DMS79 treated with DMSO at 0.1 percent for 48 hours (cell line): ENCODE data around the gene JARID2.

Source experiments
- DNase-seq: peaks from one replicate; lab custom pipeline; 2025; lab: John Stamatoyannopoulos, UW

Gene JARID2

DNA sequence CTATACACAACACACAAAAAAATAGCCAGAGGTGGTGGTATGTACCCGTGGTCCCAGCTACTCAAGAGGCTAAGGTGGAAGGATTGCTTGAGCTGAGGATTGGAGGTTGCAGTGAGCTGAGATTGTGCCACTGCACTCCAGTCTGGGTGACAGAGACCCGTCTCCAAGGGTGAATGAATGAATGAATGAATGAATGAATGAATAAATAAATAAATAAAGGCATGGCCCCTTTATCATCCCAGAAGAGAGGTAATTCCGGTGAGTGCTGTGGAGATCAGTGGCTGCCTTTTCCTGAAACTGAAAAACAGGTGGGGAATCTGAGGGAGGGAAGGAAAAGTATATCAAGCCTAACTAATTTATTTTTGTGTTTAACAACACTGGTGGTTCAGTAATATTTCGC, 90.0 kb downstream of the JARID2 start:
- no peak for DNase-seq

DNA sequence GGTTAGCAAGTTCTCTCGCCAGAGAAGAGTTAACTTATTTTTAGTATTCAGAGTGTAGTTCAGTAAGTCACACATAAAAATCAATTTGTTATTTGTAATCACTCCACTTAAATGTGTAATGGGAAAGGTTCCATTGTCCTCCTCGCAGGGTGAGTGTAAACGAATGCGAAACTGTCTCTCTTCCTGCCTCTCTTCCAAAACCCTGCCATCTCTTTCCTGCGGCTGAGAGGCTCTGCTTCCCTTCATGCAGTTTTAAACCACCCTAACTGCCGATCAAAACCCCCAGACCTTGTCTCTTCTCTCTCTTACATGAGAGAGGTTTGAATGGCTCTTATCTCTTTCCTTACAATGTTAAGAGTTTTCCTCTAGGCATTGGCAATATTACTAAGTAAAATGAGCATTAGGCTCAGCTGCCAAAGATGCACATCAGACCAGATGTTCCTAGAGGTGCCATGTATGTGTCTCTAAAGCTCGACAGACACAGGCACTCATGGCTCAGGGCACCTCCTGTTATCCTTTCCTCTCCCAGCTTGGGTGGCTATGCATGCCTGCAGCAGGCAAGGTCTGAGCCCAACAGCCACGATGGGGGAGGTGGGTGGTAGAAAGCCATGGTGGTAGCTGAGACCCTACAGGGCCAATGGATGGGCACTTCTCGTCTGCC, 91.2 kb downstream of the JARID2 start:
- DNase-seq, result no peak

GRCh38 chr6:15337582-15337981, 91.7 kb downstream of the JARID2 start:
- no peak for DNase-seq

DNA sequence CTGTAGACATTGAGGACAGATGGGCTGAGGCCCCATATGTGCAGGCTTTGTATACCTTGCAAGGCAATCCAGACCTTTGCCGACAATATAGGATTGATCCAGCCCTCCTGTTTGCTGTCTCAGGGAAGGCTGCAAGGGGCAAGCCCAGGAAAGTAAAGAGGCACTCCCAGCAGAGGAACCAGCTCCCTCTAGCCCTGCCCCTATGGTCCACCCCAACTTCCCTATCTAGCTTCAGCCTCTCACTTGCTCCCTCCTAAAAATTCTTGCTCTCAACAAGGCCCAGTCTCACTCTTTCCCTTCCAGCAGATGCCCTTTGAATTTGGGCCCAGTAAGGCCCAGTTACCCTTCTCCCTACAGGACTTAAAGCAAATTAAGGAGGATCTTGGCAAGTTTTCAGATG, 92.6 kb downstream of the JARID2 start:
- DNase-seq, result no peak

- no peak for DNase-seq
These were observed 93.2 kb downstream of the JARID2 start for GRCh38 chr6:15339081-15339480.

DNA sequence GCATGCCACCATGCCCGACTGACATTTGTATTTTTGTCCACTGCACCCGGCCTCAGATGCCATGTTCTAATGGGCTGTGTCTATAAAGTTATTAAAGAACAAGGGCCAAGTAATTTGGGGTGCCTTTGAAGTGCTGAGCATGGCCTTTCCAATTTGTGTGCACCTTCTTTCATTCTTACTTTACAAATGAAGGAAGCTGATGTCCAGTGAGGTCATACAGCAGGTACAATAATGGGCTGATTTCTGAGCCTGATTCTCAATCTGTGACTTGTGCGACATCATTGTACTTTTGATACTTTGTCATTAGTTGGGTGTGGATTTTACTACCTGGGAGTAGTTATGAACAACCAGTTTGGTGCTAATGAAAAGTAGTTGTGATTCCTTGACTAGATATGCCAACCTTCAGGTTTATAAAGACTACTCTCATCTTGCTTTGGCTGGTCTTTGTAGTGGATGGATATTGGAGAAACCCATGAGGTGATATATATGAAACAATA, 94.3 kb downstream of the JARID2 start:
- DNase-seq, result no peak

GRCh38 chr6:15340775-15341174, 94.9 kb downstream of the JARID2 start:
- DNase-seq, result no peak

GRCh38 chr6:15341311-15342001, 95.6 kb downstream of the JARID2 start:
- DNase-seq, result no peak

GRCh38 chr6:15342114-15342513, 96.2 kb downstream of the JARID2 start:
- no peak for DNase-seq

GRCh38 chr6:15343490-15344191, 97.8 kb downstream of the JARID2 start:
- no peak for DNase-seq

DNA sequence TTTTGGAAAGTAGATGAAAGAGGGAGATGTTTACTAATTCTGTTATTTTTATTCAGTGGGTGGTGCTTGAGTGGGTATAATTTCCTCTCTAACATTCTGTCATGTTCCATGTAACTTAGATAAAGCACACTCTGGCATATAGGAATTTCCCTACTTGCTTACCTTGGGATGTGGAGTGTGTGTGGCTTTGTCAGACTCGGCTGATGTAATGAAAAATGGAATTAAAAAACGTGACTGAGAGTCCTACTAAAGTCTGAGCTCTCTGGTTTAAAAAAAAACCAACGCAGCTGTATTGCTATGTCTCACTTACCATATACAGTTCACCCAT, 98.3 kb downstream of the JARID2 start:
- DNase-seq, result no peak

DNA sequence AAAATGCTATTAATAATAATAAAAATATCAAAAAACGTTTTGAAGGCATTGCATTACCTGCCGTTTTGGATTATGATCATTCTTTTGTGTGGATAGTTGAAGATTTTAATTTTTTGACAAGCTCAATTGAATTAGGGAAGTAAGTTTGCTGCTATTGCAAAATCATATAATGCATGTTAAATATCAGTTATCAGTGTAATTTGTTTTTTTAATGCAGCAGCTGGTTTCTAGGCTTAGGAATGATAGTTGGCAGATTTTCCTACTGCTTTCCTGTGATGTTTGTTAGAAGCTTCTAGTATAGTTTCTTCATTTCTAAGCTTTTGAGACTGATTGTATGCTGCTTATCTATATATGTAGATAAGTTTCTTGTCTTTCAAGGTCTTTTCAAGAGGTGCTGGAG, 99.0 kb downstream of the JARID2 start:
- DNase-seq, result no peak

DNA sequence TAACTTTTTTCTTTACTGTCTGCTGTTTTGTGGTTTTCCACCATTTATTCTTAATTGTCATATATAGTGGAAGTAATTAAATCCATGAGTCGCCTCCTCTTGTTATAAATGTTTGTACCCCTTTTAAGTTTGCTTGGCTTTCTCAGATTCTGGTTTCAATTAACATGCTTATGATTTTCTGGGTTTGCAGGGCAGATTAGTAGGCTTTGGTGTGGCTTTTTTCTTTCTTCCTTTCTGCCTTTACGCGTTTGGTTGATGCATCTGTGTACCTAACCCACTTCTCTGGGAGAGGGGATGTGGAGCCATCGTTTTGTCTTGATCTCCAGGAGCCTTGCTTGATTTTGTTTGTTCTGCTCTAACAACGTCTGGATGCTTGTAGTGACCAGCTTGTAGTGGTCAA, 100.4 kb downstream of the JARID2 start:
- DNase-seq, result no peak

DNA sequence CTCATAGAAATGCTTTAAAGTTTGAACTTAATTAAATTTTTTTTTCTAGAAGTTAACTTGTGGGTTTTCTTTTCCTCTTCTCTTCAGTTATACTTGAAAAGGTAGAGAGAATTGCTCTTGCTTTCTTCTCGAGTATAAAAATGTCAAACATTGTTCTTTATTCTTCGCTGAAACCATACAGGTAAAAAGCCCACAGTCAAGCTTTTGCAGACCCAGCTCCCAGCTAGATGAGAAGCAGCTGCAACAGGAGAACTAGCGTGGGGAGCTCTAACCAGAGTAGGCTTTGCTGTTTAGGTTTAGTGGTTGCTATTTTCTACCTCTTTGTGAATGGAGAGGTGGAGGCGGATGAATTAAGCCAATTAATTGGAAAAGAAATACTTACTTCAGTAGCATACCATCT, 102.7 kb downstream of the JARID2 start:
- no peak for DNase-seq

DNA sequence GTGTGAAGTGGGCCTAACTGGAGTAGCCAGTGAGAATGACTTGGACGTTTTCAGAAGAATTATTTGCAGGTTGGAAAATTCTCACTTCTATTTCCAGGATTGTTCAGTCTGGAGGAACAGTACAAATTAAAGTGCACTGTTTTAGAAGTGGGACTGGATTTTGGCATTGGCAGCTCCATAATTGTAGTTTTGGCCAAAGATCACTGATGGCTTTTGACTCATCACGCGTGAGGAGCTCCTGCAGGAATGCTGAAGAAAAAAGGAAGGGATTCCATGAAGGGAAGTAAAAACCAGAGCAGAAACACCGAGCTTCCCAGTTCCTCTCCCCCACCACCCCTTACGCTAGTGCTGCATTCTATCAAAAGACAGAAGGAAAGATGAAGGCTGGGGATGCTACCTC, 103.5 kb downstream of the JARID2 start:
- no peak for DNase-seq

DNA sequence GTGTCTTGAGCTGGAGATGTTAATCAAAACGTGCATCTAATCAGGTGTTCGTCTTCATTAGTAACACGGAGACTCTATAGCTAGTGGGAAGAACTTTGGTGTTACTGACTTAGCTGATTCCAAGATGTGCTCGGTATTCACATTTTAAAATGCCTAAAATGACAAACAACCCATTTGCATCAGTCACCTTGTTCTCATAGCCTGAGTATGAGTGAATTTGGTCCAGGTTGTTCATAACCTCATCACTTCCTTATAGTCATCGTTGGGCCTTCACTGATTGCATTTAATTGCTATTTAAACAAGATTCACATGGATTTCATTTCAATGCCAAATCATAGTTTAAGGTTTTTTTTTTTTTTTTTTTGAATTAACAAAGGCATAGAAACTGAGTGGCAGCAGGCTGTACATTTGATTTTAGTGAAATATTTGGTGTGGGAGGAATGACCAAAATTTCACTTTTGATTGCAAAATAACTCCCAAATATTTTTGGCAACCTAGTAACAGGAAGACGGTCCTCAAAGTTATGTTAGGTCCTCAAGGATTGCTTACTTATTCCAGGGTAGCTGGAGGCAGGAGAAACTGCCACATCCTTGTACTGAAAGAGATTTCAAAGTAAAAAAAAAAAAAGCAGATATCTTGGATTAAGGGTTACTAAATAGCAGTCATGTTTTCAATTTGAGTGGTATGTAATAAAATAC, 104.7 kb downstream of the JARID2 start:
- DNase-seq, result no peak

DNA sequence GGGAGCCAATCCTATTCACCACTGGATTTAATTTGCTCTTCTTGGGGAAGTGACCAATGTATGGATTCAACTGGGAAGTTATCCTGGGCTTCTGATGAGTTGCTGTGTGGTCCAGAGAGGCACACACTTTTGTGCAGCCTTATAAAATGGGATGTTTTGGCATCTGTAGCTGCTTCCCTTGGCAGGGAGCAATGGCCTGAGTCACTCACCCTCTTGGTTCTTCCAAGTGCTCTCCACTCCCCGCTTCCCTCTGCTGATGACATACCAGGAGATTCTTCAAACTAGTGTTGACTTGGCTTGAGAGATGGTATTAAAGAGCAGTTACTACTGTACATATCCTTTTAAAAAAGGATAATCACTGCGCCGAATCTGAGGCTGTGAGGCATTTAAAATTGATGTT, 105.8 kb downstream of the JARID2 start:
- DNase-seq, result no peak

GRCh38 chr6:15352220-15352619, 106.4 kb downstream of the JARID2 start:
- DNase-seq, result no peak

DNA sequence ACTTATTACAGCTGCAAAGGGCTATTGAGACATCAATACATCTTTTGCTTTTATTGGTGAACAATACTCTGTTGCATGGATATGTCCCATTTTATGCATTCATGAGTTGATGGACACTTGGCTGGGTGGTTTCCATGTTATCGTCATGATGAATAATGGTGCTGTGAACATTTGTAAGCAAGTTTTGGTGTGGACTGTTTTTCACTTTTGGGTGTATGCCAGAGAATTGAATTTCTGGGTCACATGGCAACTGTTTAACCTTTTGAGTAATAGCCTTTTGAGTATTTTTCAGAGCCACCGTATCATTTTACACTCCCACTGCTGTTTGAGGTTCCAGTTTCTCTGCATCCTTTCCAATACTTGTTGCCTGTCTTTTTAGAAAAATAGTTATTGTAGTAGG, 107.0 kb downstream of the JARID2 start:
- no peak for DNase-seq

DNA sequence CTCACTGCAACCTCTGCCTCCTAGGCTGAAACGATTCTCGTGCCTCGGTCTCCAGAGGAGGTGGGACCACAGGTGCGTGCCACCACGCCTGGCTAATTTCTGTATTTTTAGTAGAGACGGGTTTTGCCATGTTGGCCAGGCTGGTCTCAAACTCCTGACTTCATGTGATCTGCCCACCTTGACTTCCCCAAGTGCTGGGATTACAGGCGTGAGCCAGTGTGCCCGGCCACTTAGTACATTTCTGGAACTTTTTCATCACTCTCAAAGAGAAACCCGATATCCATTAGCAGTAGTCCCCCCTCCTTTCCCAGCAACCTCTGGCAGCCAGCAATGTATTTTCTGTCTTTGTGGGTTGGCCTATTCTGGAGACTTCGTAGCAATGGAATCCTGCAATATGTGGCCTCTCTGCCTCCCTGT, 109.8 kb downstream of the JARID2 start:
- DNase-seq, result no peak

DNA sequence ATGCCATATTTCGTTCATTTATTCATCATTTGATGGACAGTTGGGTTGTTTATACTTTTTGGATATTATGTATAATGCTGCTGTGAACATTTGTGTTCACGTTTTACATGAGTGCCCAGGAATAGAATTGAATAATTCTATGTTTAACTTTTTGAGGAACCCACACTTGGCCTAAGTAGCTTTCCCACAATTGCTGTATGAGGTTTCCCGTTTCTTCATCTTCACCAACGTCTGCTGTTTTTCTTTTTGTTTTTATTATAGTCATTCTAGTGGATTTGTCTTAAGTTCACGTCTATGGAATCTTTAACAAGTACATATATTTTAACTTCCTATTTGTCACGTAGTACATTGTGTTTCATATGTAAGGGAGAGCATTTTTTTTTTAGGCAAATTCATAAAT, 110.3 kb downstream of the JARID2 start:
- DNase-seq, result no peak

DNA sequence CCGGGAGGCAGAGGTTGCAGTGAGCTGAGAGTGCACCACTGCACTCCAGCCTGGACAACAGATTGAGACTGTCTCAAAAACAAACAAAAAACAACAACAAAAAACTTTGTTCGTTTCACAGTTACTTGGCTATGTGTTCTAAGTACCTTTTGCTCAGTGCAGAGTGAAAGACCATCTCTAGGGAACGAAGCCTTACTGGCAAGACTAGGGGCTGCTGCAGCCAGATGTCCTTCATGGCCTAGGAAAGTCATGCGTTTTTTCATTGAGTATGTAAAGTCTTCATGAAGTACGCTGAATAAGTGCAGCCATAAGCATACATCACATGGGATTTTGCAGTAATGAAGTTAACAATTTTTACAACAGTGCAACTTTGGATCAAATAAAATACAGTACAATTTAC, 111.1 kb downstream of the JARID2 start:
- no peak for DNase-seq

DNA sequence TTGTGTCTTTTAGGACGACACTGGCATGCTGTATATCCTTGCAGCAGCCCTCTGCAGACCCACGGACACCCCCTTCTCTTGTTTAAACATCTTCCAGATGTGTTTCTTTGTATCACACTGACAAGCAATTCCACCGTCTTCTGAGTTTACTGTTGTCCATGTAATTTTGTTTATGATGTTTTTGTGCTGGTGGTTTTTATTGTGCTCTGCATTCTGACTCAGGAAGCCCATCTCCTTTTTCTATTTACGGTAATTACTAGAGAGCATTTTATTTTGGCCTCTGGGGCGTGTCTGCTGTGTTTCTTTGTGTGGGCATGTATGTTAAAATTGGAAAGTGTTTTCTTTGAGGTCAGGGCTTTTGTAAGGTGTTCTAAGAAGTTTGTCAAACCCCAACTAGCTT, 111.9 kb downstream of the JARID2 start:
- no peak for DNase-seq
